ENCODE measurements around the gene TNNI3K. TPM values are rescaled to one million over a fixed set of nuclear protein-coding genes. Genes with fewer than 3 reads are reported as not detected.

The TNNI3K gene, protein sequence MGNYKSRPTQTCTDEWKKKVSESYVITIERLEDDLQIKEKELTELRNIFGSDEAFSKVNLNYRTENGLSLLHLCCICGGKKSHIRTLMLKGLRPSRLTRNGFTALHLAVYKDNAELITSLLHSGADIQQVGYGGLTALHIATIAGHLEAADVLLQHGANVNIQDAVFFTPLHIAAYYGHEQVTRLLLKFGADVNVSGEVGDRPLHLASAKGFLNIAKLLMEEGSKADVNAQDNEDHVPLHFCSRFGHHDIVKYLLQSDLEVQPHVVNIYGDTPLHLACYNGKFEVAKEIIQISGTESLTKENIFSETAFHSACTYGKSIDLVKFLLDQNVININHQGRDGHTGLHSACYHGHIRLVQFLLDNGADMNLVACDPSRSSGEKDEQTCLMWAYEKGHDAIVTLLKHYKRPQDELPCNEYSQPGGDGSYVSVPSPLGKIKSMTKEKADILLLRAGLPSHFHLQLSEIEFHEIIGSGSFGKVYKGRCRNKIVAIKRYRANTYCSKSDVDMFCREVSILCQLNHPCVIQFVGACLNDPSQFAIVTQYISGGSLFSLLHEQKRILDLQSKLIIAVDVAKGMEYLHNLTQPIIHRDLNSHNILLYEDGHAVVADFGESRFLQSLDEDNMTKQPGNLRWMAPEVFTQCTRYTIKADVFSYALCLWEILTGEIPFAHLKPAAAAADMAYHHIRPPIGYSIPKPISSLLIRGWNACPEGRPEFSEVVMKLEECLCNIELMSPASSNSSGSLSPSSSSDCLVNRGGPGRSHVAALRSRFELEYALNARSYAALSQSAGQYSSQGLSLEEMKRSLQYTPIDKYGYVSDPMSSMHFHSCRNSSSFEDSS
- not detected in 2 replicates for total RNA-seq

DNA sequence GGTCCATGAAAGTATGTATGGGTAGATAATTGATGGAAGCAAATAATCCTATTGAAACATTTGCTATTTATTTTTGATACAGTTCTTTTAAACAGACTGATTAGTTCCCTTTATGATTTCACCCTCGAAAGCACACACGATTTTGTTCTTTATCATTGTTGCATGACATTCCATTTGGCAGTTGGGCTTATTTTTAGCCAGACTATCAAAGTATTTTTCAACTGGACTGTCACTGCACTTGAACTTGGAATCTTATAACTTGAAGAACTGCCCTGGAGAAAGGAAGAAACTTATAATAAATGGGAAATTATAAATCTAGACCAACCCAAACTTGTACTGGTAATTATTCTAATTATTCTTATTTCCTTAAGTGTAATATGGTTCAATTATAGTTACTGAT lies at the start of gene TNNI3K:
TNNI3K (plus strand) TSS at position 235 of the 400 bp plus-strand sequence; CDS start at position 300, 65 bp downstream.

DNA sequence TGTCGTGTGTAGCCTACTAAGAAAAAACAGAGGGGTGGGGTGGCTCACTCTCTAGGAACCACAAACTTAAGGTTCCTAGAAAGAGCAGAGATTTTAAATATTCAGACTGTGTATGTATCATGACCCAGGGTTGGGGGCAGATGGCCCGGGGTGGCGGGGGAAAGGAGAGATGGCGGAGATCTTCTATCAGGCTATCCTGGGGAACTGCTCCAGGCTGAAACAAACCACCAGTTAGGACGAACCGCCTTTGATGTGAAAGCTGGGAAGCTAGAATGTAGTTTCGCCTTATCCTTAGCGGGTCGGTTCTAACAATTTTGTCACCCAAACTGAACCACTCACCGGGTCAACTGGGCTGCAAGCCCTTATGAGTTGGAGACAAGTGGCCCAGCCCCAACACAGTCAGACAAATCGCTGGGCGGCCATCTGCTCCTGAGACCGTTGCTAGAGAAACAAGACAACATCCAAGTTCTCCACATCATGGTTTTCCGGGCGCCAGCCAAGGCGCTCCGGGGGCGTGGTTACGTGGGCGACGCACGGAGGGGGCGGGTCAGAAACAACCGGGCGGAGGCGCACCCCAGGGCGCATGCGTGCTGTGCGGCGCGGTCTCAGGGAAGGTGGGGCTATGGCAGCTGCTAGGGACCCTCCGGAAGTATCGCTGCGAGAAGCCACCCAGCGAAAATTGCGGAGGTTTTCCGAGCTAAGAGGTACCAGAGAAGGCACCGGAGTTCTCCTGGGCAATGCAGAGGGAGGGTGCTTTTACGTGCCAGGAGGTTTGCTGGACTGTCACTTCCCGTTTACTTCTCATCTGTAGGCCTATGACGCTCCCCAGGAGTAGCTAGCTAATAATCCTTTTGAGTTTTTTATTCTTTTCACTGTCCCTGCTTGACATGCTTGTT lies 37.3 kb upstream of the TNNI3K start, which contains the start of the genes FPGT and LRRIQ3:
FPGT (plus strand) TSS at position 586 of the 896 bp plus-strand sequence; CDS start at position 623, 37 bp downstream.
LRRIQ3 (minus strand) TSS at position 520 of the 896 bp plus-strand sequence. CDS start 14,492 bp downstream, outside the sequence.

DNA sequence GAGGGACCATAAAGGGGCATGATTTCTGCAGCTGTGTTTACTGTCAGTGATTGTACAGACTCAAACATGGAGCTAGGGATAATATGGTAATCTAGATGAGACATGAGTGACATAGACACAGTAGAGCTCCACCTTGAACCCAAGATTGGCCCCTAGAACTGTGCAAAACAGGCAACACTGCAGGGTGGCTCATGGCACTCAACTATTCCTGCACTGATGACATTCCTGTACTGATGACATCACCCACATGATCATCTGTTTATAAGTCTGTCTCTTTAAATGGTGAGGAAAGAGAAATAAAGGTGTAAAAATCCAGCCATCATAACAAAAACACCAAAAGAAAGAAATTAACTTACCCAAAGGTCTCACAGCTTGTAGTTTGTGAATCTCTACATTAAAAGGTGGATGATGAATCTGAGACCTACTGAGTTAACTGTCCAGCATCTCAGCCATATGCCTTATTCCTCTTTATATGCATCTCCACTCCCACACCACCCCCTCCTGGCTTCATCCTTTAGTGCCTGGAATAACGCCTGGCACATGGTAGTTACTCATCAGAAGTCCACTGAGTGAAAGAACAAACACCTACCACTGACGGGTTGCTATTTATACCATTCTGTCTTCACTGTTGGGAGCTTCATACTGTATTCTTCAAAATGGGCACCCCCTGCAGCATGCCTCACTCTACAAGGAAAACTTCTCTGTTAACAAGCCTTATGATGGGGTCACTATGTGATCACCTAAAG lies 277.2 kb downstream of the TNNI3K start, which contains the start of gene LRRC53:
LRRC53 (minus strand) TSS at position 442 of the 746 bp plus-strand sequence. CDS start 29,262 bp downstream, outside the sequence.

Other genes with a start within 250 kb of the TNNI3K start
- 0.72 TPM in 1 of 2 replicates, not detected in the other for gene LRRIQ3, start 37.2 kb upstream of the TNNI3K start, total RNA-seq
- 6.8 and 14.2 TPM in 2 replicates for gene FPGT, start 37.1 kb upstream of the TNNI3K start, total RNA-seq